ENCODE measurements around the gene OAT.
A peak's percentile ranks its signal among the peaks of the same experiment; 100 is the strongest.
"Not testable (repeated sequence)": the region's sequence is repeated elsewhere in the genome, so short reads cannot be mapped to it uniquely, and the experiment has no call there.

The OAT gene

GRCh38 chr10:124447751-124448466, 29.2 kb upstream of the OAT start:
- no peak for DNase-seq (ENCODE audit: low spot score)

- no peak for DNase-seq (ENCODE audit: low spot score)
Observed at GRCh38 chr10:124446830-124447750, 28.4 kb upstream of the OAT start.

- not testable (repeated sequence) for DNase-seq (ENCODE audit: low spot score)
Observed at GRCh38 chr10:124441694-124442093, 23.0 kb upstream of the OAT start.

DNA sequence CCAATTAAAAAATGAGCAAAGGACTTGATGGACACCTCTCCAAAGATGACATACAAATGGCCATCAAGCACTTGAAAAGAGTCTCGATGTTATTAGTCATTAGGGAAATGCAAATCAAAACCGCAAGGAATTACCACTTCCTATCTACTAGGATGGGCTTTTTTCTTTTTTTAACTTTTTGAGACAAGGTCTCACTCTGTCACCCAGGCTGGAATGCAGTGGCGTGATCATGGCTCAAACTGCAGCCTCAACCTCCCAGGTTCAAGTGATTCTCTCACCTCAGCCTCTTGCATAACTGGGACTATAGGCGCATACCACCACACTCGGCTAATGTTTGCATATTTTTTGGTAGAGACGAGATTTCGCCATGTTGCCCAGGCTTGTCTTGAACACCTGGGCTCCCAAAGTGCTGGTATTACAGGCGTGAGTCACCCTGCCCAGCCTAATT, 17.5 kb upstream of the OAT start:
- DNase-seq (ENCODE audit: low spot score), result no peak

GRCh38 chr10:124435683-124436082, 17.0 kb upstream of the OAT start:
- DNase-seq (ENCODE audit: low spot score), result not testable (repeated sequence)

DNA sequence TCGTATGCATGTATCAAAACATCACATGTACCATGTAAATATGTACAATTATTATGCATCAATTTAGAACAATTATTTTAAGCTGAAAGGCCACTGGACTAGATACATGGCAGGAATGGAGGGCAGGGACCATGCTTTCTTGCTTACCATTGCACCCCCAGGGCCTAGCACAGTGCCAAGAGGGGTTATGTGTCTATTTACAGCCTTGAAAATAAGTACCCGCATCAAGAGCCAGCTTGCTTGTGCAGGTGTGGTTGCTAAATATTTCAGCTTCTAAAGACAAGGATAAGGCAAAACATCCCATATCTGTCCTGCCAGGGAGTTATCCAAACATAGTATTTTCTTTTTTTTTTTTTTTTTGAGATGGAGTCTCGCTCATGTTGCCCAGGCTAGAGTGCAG, 14.7 kb upstream of the OAT start:
- DNase-seq (ENCODE audit: low spot score), result no peak

- DNase-seq (ENCODE audit: low spot score), result no peak
Observed at GRCh38 chr10:124430077-124430476, 11.4 kb upstream of the OAT start.

- no peak for DNase-seq (ENCODE audit: low spot score)
Observed at GRCh38 chr10:124429576-124429975, 10.9 kb upstream of the OAT start.

- DNase-seq (ENCODE audit: low spot score), result no peak
Observed at GRCh38 chr10:124428207-124428777, 9.6 kb upstream of the OAT start.

GRCh38 chr10:124425227-124425962, 6.7 kb upstream of the OAT start:
- no peak for DNase-seq (ENCODE audit: low spot score)

- no peak for DNase-seq (ENCODE audit: low spot score)
Observed at GRCh38 chr10:124423813-124424212, 5.1 kb upstream of the OAT start.

DNA sequence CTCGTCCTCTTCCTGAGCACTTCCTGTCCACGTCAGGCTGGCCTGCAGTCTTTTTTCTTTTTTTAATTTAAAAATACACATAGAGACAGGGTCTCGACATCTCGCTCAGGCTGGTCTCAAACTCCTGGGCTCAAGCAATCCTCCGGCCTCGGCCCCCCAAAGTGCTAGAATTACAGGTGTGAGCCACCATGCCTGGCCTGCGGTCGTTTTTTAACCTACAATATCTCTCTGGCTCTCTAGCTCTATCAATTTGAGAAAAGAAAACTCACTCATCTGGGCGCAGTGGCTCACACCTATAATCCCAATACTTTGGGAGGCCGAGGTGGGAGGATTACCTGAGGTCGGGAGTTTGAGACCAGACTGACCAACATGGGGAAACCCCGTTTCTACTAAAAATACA, 4.0 kb upstream of the OAT start:
- DNase-seq (ENCODE audit: low spot score), result no peak

DNA sequence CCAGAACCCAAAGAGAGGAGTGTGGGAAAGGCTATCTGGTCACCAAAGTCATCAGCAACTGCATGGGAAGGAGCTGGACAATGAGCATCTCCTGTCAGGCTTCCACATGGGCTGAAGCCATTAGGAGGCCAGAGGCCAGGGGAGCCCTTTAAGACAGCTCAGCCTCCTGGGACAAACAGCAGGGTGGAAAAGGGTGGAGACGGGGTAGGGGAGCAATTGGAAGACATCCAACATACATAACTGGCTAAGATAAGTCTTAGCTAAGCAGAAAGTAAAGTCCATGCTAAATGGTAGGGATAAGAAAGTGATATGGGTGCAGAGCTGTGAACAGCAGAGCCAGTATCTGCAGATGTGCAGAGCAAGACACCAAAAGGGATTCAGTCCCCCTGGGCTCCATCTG, 1.5 kb upstream of the OAT start:
- DNase-seq (ENCODE audit: low spot score), result no peak

GRCh38 chr10:124419635-124420034, 912 bp upstream of the OAT start:
- no peak for DNase-seq (ENCODE audit: low spot score)

GRCh38 chr10:124417895-124418725, 613 bp downstream of the OAT start:
- peak; percentile 75 for DNase-seq (ENCODE audit: low spot score)

DNA sequence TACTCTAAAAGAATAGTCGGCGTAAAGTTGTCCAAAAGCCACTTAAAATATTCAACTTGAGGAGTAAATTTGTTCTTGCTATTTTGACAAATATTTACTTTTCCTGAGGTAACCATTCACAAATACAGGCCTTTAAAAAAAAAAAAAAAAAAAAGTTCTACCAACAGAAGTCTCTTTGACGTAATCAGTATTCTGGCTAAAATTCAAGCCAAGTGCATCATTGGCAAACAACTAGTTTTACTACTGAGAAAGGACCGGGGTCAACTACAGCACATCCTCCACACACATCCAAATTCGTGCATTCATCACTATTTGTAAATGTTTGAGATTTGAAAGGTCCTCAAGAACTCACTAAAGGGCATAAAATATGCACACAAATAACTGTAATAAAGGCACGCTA, 2.0 kb downstream of the OAT start:
- DNase-seq (ENCODE audit: low spot score), result peak; percentile 58

- no peak for DNase-seq (ENCODE audit: low spot score)
Observed at GRCh38 chr10:124415210-124415609, 3.5 kb downstream of the OAT start.

DNA sequence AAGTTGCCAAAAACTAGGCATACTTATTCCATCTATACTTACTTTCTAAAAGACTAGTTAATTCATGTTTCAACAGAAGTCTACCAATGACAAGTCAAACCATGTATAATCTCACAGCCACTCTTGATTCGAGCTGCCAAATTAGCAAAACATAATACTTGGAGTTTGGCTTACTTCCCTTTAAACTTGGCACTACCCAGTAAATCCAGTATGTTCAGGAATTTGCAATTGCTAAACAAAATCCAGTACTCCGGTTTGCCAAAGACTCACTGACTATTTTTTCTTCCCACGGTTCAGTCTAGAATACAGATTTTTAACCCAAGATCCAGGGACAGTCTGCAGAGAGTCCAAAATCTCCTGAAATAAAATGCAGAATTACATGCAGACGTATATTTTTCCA, 4.6 kb downstream of the OAT start:
- DNase-seq (ENCODE audit: low spot score), result peak; percentile 54

GRCh38 chr10:124409696-124410095, 9.0 kb downstream of the OAT start:
- DNase-seq (ENCODE audit: low spot score), result no peak

DNA sequence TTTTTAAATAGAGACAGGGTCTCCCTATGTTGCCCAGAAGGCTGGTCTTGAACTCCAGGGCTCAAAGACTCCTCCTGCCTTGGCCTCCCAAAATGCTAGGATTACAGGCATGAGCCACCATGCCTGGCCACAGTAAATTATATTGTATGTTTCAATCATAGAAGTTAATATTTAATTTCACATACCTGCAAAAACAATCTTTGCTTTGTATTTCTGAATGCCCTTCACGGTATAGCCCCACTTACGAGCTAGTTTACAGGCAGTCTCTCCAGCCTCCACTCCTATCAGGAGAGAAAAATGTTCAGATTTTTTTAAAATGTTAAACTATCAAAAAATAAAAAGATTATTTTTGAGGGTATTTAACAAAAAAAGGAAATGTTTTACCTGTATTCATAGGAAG, 10.4 kb downstream of the OAT start:
- DNase-seq (ENCODE audit: low spot score), result no peak

- DNase-seq (ENCODE audit: low spot score), result no peak
Observed at GRCh38 chr10:124407456-124407855, 11.3 kb downstream of the OAT start.
